Mesodermal cell (in vitro differentiated cells): ENCODE measurements around the gene LMF2.

ENCODE experiments used
- H3K27ac ChIP-seq: 2 replicates; pipeline ENCODE4 v1.7.0; 2013; ENCODE audit warnings: mild to moderate bottlenecking, low read depth, low read length, moderate library complexity; ENCODE audit not compliant: severe bottlenecking
- H3K36me3 ChIP-seq: 2 replicates; pipeline ENCODE4 v1.7.1; 2013; ENCODE audit warnings: mild to moderate bottlenecking, low read length, moderate library complexity; ENCODE audit not compliant: control insufficient read depth, insufficient read depth
- H3K4me1 ChIP-seq: one replicate; pipeline ENCODE4 v1.7.1; 2013; ENCODE audit warnings: mild to moderate bottlenecking, low read length; ENCODE audit not compliant: insufficient read depth, control insufficient read depth, poor library complexity, severe bottlenecking
- H3K4me3 ChIP-seq: 2 replicates; pipeline ENCODE4 v1.7.0; 2013; ENCODE audit warnings: low read length, control low read depth, mild to moderate bottlenecking; ENCODE audit not compliant: insufficient read depth, poor library complexity, severe bottlenecking; ENCODE audit errors: extremely low read depth
- H3K9me3 ChIP-seq: 2 replicates; pipeline ENCODE4 v1.7.1; 2013; ENCODE audit warnings: mild to moderate bottlenecking, low read length, moderate library complexity; ENCODE audit not compliant: control insufficient read depth
- WGBS, 2 experiments: methylation state at CpG; one replicate each; pipeline ENCODE4 v1.1.5; 2013; ENCODE audit warnings: missing lambda C conversion rate in 2 of 2; ENCODE audit not compliant: insufficient coverage in 2 of 2; 5-methylcytosine and 5-hydroxymethylcytosine counted together

LMF2 gene

DNA sequence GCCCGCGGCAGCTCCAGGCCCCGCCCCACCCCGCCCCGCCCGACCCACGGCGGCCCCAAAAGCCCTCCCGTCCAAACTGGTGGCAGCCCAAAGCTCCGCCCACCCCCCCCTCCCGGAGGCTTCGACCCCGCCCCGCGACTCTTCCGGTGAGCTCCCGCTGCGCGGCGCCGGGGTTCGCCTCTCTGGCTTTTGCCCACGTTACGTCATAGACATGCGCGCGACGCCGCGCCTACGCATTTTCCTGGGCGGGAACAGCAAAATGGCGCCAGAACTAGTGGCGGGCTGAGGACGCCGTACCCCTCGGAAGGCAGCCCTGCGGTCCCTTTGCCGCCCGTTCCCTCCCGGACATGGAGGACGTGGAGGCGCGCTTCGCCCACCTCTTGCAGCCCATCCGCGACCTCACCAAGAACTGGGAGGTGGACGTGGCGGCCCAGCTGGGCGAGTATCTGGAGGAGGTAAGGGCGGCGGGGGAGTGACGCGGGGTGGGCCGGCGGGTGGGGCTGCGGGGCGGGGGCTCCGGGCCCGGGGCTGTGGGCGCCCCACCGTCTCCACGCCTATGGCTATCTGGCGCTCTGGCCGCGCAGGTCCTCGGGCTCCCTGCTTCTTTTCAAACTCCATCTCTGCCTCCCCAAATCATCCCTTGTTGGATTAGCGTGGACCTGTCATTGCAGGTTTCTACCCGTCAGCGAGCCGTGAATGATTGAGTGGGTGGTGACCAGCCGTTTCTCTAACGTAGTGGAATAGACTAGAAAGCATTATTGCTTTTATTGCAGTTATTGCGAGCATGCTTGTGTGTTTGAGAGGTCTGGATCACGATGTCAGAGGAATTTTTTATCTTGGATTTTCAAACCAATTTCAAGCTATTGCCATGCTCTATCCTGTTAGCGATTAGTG lies 736 bp upstream of the LMF2 start, which contains the start of gene NCAPH2:
TSS of gene NCAPH2 (plus strand) at position 234 of the 894 bp plus-strand sequence. CDS start at position 348, 114 bp downstream.
- Histone ChIP-seq H3K4me1 (peaks cover 13% of the 10 kb centered on the region), H3K4me3 (peak within 1 kb of the TSS; percentile 82), H3K27ac (peak within 1 kb of the TSS; percentile 94), H3K9me3 (no peaks in the 10 kb centered on the region), H3K36me3 (peaks cover 34% of the 10 kb centered on the region)
- WGBS, 2 experiments, result 0 to 1% methylated on average over 28 to 50 of the region's 76 CpGs

DNA sequence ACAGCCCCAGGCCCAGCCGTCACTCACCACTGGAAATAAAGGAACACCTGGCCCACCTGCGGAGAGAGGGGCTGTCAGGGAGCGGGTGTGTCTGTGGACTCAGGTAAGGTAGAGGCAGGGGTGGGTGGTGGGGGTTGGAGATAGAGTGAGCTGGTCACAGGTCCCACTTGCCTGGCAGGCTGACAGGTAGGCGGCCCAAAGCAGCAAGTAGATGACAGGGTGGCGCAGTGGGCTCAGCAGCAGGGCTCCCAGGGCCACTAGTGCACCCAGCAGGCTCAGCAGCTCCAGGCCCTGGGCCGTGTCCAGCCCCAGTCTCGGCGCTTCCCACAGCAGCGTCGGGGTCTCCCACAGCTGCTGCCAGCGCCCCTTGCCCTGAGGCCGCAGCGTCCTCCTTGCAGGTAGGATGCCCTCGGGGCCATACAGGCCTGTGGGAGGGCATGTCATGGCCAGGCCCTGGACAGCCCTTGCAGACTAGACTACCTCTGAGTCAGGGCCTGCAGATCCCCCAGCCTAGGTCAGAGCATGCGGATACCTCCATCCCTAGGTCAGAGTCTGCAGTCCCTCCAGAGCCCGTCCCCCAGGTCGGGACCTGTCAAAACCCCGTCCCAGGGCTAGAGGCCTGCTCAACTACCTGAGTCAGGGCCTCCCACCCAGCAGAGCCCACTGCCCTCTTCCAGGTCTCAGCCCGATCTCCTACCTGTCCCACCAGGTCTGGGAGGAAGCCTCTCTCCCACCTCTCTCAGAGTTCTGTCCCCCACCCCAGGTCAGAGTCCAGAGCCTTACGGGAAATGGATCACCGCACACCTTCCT lies 686 bp downstream of the LMF2 start:
- 42 to 56% methylated on average over 13 to 16 of the region's 21 CpGs for whole genome bisulfite sequencing, 2 experiments
- peak overlapping the region; percentile 29 for H3K27ac ChIP-seq
- H3K36me3 ChIP-seq, result peaks cover 25% of the 10 kb centered on the region
- peaks cover 13% of the 10 kb centered on the region for H3K4me1 ChIP-seq
- peak overlapping the region; percentile 82 for H3K4me3 ChIP-seq
- no peaks in the 10 kb centered on the region for H3K9me3 ChIP-seq

- Histone ChIP-seq H3K4me3 (peak overlapping the region; percentile 82), H3K27ac (no peak overlapping the region), H3K4me1 (peaks cover 13% of the 10 kb centered on the region), H3K36me3 (peaks cover 24% of the 10 kb centered on the region), H3K9me3 (no peaks in the 10 kb centered on the region)
- WGBS, 2 experiments, result 90 to 92% methylated on average over 40 of the region's 41 CpGs
Measured at GRCh38 chr22:50505776-50506610, 1.5 kb downstream of the LMF2 start.

- Histone ChIP-seq H3K9me3 (no peaks in the 10 kb centered on the region), H3K4me1 (peaks cover 13% of the 10 kb centered on the region), H3K27ac (no peak overlapping the region), H3K4me3 (no peak overlapping the region), H3K36me3 (peaks cover 24% of the 10 kb centered on the region)
- 89 to 90% methylated on average over 12 to 13 of the region's 14 CpGs for WGBS, 2 experiments
Measured at GRCh38 chr22:50505276-50505775, 2.2 kb downstream of the LMF2 start.

DNA sequence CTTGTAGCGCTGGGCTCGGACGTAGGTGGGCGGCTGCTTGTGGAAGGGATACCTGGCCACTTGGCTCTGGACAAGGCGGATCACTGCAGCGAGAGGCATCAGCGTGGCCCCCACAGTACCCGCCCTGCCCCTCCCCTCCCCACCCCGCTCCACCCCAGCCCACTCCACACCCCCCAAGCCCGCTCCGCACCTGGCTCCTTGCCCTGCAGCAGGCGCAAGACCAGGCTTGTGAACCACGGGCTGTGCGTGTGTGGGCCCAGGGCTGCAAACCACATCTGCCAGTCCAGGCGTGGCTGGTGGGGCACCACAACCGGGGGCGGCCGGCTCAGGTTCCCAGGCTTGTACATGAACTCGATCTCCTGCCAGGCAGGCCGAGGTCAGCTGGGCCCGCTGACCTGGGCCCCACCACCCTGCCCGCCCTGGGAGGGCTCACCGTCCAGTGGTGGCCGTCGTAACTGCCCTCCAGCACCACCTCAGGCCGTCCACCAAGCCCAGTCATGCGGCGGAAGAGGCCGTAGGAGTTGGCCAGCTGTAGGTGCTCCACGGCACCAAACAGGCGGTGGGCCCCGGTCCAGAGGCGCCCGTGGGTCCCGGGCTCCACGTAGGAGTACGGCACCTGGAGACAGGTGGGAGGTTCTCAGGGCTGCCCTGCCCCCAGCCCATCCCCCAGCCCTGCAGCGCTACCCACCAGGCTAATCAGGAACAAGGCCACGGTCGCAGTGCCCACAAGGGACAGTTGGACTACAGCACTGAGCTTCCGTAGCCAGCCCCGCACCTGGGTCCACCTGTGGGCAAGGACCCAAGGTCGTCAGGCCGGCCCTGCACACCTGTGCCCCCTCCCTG lies 2.9 kb downstream of the LMF2 start:
- peaks cover 20% of the 10 kb centered on the region for H3K36me3 ChIP-seq
- H3K27ac ChIP-seq, result no peak overlapping the region
- no peaks in the 10 kb centered on the region for H3K9me3 ChIP-seq
- 95 to 96% methylated on average over 31 to 34 of the region's 44 CpGs for WGBS, 2 experiments
- no peak overlapping the region for H3K4me3 ChIP-seq
- H3K4me1 ChIP-seq, result peaks cover 13% of the 10 kb centered on the region

DNA sequence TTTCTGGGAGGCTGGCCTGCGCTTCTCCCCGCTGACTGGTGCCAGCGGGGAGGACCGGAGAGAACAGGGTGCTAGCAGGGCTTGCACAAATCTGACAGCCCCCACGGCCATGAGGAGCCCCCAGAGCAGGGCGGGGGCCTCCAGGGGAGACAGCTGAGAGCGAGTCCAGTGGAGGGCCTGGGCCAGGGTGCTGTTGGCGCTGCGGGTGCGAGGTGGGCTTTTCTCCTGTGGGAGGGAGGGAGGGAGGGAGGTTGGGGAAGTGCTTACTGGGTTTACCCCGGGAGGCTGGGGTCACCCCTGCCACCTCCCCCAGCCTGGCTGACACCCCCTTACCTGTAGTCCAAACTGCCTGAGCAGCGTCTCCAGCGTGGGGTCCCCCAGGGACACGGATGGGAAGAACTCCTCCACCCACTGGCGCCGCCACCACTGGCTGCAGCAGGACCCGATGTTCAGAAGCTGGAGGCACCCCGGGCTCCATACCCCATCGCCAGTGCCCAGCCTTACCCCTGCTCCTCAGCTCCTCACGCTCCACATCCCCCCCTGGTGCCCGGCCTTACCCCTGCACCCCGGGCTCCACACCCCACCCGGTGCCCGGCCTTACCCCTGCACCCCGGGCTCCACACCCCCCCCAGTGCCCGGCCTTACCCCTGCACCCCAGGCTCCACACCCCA lies 3.9 kb downstream of the LMF2 start:
- no peaks in the 10 kb centered on the region for H3K9me3 ChIP-seq
- peaks cover 7% of the 10 kb centered on the region for H3K4me1 ChIP-seq
- H3K27ac ChIP-seq, result no peak overlapping the region
- 94 to 98% methylated on average over 7 to 10 of the region's 26 CpGs for WGBS, 2 experiments
- peaks cover 20% of the 10 kb centered on the region for H3K36me3 ChIP-seq
- no peak overlapping the region for H3K4me3 ChIP-seq

DNA sequence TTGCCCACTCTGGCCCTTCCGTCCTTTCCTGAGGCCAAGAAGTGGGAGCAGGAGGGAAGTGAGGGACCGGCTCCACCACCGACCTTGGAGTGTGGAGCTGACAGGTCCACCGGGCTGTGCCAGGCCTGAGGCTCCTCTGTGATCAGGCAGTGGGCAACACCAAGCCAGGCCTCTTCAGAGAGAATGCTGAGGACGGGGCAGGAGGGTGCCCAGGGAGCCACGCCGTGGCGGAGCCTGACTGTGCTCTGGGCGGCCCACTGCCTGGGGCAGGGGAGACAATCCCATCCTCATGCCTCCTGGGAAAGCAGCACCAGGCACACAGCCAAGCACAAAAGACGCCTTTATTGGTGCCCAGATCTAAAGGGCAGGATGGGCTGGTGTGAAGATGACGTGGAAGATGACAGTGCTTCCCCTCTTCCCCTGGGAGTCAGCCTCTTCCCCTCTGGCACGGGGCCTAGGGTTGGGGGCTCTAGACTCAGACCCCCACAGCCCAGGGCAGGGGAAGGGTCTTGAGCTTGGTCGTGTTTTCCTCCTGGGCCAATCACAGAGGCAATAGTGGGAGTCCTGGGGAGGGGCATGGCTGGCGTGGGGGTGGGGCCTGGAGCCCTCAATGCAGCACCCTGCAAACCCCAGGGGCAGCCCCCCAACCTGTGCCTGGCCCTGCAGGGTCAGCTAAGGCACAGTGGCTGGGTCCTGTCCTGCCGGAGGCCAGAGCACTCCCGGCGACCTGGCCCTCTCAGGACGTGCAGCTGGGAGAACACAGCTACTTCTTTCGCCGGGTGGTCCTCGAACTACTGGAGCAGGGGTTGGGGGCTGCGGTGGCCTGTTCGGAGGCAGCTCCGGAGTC lies 4.7 kb downstream of the LMF2 start:
- Histone ChIP-seq H3K36me3 (peaks cover 20% of the 10 kb centered on the region), H3K4me3 (no peak overlapping the region), H3K27ac (no peak overlapping the region), H3K4me1 (peaks cover 7% of the 10 kb centered on the region), H3K9me3 (no peaks in the 10 kb centered on the region)
- WGBS, 2 experiments, result 92 to 96% methylated on average over 19 to 23 of the region's 24 CpGs

- 94 to 98% methylated on average over 6 of the region's 6 CpGs for WGBS, 2 experiments
- no peak overlapping the region for H3K4me3 ChIP-seq
- no peaks in the 10 kb centered on the region for H3K9me3 ChIP-seq
- H3K27ac ChIP-seq, result no peak overlapping the region
- peaks cover 20% of the 10 kb centered on the region for H3K36me3 ChIP-seq
- H3K4me1 ChIP-seq, result peaks cover 7% of the 10 kb centered on the region
Measured at GRCh38 chr22:50502096-50502495, 5.4 kb downstream of the LMF2 start.

- Histone ChIP-seq H3K4me3 (no peak overlapping the region), H3K27ac (no peak overlapping the region), H3K36me3 (peaks cover 12% of the 10 kb centered on the region), H3K4me1 (no peaks in the 10 kb centered on the region), H3K9me3 (no peaks in the 10 kb centered on the region)
- 91 to 98% methylated on average over 11 to 12 of the region's 12 CpGs for WGBS, 2 experiments
Measured at GRCh38 chr22:50500452-50500851, 7.0 kb downstream of the LMF2 start.
